Activated CD8-positive, alpha-beta memory T cell treated with anti-CD3 and anti-CD28 coated beads for 48 hours (primary cell): ENCODE results near the gene C20orf96.
"Not testable (repeated sequence)": the region's sequence is repeated elsewhere in the genome, so short reads cannot be mapped to it uniquely, and the experiment has no call there.

ENCODE experiments used
- DNase-seq, 3 experiments: peaks; one replicate each; pipeline ENCODE4 v3.0.0-alpha.2; 2020; ENCODE audit warnings: low read depth in 2 of 3, low spot score in 2 of 3

The C20orf96 gene

DNA sequence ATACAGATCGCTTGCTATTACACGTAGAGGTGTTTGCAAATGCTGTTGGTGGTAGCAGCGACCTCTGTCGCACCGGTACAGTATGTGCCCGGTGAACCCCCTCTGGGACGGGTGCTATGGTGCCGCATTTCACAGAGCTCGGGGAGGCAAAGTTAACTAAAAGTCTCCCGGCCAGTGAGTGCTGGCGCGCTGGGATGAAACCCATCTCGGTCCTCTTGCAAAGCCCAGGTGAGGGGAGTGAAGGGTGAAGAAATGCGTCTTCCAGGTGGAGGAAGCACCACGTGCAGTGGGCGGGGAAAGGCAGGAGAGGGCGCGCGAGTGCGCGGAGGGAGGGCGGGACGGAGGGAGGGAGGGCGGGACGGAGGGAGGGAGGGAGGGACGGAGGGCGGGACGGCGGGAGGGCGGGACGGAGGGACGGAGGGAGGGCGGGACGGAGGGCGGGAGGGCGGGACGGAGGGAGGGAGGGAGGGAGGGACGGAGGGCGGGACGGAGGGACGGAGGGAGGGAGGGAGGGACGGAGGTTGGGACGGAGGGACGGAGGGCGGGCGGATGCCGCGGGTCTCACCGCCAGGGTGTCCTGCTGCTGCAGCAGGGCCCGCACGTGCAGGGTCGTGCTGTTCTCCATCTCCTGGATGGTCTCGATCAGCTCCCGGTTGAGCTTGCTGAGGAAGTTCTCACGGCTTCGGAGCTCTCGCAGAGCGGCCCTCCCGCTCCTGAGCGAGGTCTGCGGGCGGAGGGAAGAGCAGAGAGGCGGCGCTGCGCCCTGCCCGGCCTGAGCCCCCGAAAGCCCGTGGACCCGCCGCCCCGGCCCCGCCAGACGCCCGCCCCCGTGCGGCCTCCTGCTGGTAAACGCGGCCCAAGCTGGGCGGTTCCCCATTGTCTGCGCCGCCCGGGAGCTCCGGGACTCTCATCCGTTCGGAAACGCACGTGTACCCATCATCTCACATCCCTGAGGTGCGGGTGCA, 11.7 kb downstream of the C20orf96 start:
- no peak for DNase-seq

DNA sequence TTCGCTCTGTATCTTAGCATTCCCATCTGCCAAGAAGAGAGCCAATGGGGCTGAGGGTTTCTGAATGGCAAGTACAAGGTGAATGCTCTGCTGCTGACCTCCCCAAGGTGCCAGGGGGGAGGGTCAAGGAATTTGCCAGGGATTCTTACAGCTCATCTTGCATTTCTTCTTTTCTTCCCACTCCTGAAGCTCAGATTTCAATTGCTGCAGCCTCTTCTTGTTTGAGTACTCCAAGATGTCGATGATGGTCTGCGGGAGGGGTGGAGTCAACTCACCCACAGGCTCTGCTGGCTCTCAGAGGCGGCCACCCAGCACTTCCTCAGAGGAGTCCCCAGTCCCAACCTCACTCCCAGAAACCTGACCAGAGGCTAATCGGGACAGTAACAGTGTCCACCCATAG, 12.4 kb downstream of the C20orf96 start:
- no peak for DNase-seq

DNA sequence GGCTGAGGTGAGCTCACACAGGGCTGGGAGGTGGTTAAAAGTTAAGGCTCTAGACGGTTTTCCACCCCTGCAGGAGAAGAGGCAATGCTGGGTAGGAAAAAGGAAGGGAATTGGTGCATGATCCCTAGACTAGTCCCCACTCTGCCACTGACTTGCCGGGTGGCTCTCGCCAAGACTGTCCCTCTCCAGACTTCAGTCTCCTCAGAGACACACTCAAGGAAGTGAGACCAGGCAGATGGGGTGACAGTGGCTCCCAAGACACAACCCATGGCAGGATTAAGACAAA, 13.1 kb downstream of the C20orf96 start:
- no peak for DNase-seq

DNA sequence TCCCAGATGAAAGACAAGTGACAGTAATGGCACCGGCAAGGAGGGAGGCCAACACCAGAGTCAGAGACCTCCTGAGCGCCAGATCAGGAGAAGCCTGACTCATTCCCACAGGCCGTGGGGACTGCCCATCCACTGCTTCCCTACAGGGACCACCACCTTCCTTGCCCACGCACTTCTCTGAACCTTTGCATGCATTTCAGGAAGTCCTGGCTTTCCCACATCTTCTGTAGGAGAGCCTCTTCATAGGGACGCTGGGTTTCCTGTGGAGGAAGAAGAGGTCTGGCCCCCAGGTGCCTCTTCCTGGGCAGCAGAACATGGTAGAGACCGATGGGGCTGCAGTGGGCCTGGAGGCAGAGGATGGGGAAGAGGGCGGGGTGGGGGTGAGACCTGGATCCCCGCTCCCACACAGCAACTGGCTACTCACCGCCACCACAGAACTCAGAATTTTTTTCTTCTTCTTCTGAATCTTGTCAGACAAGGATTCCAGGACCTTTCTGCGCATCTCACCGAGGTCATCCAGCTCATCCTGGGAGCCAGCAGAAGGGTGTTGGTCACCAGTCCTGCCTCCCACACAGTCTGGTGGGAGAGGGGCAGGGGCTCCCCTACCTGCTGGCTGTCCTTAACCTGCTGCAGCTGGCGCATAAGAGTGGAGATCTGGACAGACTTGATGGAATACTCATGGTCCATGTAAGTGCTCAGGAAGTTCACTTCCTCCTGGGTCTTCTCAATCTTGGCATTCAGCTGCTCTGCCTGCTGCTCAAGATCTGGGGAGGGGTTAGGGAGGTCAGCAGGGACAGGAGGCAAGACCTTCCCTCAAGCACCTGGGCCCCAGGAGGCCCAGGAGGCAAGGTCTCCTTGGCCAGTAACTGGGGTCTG, 13.7 kb downstream of the C20orf96 start:
- DNase-seq: no peak

DNA sequence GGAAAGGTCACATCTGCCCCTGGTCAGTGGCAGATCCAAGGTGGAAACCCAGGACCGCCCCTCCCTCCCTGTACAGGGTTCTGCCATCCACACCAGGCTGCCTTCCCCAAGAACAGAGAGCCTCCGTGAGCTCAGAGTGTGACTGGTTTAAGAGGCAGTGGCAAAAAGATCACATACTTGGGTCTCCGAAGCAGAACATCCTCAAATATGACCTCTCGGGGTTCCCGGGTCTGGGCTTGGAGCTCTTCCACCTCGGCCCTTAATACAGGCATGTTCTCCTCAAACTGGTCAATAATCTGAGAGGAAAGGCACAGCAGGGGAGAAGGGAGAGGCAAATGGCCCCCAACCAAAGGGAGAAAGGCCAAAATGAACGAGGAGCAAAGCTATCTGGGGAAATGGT, 14.8 kb downstream of the C20orf96 start:
- no peak for DNase-seq

DNA sequence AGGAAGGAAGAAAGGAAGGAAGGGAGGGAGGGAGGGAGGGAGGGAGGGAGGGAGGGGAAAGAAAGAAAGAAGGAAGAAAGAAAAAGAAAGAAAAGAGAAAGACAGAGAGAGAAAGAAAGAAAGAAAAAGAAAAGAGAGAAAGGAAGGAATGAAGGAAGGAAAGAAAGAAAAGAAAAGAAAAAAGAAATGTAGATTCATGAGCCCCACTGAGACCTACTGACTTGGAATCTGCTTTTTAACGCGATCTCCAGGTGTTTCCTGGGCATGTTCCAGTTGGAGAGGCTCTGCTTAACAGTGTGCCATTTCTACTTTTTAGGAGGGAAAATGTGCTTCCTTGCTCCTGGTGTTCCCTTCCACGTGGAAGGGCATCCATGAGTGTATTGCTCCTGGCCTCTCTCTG, 16.7 kb downstream of the C20orf96 start:
- no peak for DNase-seq

DNA sequence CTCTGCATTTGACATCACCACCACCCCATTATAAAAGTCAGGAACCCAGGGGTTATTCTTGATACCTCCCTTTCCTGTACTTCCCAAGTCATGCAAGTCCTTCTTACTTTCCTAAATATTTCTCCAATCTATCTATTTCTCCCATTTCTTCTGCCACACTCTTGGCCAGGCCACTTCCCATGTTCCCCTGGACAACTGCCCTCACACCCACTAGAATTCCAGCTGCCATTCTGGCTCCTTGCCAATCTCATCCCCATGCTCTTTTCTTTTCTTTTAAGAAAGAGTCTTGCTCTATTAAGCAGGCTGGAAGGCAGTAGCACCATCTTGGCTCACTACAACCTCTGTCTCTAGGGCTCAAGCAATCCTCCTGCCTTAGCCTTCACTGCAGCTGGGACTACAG, 17.8 kb downstream of the C20orf96 start:
- DNase-seq: no peak

DNA sequence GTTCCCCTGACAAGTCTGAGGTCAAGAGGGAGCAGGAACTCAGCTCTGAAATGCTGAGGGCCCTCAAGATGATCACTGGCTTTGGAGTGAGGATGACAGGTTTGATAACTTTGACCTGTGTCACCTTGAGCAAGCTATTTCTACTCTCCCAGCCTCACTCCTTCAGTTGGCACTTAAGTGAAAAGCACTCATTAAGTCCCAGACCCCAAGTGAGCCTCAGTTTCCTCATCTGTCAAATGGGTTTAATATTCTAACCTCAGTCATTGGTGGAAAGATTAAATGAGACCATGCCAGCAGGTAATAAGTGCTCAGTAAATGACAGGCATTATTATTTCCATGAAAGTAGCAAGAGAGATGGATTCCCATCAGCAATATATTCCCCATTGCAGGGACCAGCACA, 19.0 kb downstream of the C20orf96 start:
- no peak for DNase-seq

DNA sequence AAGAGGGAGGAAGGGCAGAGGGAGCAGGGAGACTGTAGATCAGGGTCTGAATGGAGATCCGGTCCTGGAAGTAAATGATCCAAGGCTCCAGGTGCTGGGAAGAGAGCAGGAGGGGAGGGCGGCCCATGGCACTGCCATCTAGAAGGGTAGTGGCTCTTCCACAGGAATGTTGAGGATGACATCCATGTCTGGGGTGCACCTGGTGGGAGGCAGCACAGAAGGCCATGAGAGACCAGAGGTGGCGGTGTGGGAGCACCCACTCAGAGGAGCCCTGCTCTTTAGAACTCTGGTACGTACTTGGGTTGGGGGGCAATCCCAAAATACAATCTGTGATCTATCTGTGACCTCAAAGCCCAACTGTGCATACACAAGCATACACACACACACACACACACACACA, 19.5 kb downstream of the C20orf96 start:
- DNase-seq: no peak

DNA sequence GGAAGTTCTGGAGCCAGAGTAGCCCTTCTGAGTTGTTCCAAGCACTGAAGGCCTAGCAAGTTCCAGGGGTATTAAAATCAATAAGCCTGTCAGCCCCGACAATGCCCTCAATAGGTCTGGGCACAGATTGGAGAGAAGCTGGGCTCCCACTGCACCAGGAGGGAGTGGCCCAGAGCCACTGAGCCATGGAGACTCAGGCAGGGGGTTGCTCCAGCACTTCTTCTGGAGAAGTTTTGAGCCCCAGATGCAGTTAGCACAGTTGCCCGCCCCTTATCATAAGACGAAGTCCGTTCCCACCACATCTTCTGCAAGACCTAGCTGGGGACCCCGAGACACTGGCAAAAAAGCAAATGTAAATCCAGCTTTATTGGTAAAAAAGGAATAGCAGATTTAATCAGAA, 20.0 kb downstream of the C20orf96 start:
- no peak for DNase-seq

DNA sequence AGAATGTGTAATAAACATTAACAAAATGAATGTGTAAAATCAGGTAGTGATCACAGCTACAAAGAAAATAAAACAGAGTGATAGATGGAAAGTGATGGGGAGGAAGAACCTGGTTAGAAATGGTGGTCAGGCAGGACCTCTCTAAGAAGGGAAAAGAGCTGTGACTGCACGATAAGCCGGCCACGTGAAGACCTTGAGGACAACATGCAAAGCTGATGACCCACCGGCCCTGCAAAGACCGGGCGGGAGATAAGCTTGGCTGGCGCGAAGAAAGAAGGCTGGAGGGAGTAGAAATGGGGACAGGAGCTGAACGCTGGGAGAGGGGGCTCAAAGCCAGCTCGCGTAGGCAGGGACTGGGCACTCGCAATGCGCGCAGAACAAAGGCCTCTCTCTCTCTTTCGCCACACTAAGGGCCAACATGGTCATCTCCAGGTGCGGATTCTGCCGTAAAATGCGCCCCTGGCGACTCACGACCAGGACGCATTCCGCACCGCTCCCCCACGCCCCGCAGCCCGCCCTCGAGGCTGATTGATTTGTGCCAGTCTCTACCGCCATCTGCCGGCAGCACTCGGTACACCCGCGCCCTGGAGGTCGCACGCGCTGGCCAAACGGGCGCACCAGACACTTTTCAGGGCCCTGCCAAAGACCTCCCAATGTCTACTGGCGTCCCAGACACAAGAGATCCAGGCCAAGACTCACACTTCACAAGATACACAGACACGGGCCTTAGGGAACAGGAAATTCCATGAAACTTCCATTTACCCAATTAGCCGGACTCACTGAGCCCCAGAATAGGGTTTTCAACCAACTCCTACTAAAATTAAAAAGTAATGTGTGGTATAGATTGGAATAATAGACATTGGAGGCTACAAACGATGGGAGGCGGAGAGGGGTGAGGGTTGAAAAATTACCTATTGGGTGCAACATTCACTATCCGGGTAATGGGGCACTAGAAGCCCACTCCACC, 23.7 kb downstream of the C20orf96 start:
- DNase-seq: peak; percentile 72 to 93 (median 89)

DNA sequence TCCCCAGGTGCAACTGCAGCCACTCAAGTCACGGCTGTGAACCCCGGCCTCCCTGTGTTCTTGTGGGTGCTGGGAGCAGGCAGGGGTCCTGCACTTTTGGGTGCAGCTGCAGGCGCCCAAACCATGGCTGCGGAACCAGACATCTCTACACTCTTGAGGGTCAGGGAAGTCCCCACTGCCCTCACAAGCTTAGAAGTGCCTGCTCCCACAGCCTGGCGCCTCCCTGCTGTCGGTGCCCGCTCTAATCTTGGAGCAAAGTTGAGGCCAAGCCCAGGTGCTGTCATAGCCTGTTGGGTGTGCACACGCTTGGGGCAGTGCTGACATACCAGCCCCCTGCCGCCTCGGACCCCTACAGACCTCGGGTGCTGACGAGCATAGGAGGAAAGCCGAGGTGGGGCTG, 26.8 kb downstream of the C20orf96 start:
- DNase-seq: no peak

DNA sequence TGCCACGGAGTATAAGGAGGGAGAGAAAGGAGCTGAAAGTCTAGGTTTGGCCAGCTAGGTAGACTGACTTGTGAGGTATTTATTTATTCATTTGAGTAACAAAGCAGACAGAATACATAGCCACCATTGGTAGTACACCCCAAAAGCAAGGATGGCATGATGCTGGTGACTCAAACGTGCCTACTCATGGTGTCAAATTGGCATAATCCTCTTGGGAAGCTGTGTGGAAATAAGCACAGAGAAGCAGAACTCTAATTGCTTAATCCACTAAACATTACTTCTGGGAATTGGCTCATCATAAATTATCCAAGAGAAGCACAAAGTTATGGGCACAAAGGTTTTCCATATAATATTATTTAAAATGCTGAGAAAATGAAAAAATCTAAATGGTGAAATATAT, 30.6 kb downstream of the C20orf96 start:
- no peak for DNase-seq

DNA sequence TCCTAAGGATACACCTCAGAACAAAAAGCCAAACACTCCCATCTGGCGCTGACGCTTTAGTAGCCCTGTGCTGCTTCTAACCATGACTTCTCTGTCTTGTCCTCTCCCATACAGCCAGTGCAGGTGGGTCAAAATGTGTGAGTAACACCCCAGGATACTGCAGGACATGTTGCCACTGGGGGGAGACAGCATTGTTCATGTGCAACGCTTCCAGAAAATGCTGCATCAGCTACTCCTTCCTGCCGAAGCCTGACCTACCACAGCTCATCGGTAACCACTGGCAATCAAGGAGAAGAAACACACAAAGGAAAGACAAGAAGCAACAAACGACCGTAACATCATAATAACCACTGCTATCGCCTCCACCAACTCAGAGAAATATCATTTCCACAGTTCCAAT, 31.6 kb downstream of the C20orf96 start:
- no peak for DNase-seq

DNA sequence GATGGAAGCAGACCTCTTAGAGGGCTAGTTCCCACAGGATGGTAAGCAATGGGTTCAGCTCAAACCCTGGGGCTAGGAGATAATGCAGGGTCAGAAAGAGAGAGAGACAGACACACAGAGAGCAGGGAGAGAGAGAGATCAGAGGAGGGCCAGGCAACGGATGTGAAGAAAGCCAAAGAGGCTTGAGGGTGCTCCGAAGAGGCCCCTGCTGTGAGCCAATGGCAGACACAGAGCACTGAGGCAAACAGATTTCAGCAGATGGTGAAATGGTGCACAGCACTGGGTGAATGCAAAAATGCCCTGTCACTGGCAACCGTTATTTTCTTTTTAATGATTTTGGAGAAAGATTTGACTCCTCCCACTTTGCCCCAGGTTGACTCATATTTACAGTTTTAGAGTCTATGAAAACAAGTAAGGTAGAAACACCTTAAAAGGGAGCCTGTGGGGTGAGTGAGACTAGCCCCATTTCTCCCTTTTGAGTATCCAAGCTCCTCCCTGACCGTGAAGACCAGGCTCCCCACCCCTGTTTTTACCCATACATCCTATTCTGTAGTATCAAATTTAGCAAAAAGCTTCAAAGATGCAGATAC, 32.2 kb downstream of the C20orf96 start:
- no peak for DNase-seq

DNA sequence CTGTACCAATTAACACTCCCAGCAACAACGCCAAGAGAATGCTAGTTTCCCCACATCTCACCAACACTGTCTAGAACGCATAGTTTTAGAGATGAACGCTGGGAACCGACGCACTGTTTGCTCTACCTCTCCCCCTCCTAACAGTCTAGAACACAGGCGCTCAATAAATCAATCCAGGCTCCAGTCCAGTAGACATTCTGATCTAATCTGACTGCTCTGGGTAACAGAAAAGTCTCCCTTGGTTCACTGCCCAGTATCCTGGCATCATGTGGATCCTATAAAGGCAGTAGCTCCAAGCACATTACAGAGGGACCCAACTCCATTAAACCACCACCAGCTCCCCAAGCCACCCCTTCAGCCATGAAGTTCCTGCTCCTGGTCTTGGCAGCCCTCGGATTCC, 33.1 kb downstream of the C20orf96 start, which contains the start of gene DEFB132:
TSS of gene DEFB132 (plus strand) at position 306 of the 400 bp plus-strand sequence. CDS start at position 361, 55 bp downstream.
- DNase-seq: no peak

DNA sequence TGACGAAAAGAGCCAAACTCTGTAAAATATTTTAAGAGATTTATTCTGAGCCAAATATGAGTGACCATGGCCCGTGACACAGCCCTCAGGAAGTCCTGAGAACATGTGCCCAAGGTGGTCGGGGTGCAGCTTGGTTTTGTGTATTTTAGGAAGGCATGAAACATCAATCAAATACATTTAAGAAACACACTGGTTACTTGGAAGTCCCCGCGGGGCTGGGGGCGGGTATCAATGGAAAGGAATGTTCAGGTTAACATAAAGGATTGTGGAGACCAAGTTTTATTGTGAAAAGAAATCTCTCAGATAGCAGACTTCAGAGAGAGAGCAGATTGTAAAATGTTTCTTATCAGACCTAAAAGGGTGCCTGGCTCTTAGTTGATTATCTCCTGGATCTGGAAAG, 37.1 kb downstream of the C20orf96 start:
- DNase-seq: not testable (repeated sequence)

DNA sequence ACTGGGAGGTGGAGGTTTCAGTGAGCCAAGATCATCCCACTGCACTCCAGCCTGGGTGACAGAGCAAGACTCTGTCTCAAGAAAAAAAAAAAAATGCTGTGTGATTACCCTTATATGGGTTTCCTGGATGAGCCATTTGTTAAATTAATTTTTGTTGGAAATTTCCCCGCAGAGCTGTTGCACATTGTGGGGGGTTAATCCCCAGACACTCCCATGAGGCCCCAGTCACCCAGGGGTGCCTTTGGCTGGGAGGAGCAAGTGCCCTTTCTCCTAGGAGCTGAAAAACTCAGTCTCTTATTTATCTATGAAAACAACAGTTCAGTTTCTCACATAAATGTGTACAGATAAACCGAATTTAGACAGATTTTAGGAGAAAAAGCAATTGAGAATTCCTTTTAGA, 37.7 kb downstream of the C20orf96 start:
- no peak for DNase-seq

DNA sequence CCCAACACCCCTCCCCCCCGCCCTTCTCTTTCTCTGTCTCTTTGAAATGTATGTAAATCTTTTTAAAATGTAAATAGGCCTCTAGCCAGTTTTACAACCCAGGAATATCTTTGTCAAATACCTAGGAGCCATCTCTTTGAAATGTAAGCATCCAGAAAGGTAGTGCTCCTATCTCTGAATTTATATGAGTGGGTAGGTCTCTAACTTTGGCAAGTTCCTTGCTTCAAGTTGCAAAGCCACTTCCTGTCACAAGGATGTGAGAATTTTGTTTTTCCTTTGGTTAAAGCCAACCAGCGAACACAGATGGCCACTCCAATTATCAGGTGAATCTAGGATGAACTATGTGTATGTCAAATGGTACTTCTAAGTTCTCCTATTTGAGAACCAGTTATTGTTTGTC, 39.2 kb downstream of the C20orf96 start:
- DNase-seq: no peak

DNA sequence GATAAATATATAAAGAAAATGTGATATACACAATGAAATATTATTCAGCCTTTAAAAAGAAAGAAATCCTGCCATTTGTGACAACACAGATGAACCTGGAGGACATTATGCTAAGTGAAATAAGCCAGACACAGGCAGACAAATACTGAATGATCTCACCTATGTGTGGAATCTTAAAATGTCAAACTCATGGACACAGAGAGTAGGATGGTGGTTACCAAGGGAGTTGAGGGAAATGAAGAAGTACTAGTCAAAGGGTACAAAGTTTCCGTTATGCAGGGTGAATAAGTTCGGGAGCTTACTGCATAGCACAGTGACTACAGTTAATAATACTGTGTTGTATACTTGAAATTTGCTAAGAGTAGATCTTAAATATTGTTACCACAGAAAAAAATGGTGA, 47.6 kb downstream of the C20orf96 start:
- no peak for DNase-seq

DNA sequence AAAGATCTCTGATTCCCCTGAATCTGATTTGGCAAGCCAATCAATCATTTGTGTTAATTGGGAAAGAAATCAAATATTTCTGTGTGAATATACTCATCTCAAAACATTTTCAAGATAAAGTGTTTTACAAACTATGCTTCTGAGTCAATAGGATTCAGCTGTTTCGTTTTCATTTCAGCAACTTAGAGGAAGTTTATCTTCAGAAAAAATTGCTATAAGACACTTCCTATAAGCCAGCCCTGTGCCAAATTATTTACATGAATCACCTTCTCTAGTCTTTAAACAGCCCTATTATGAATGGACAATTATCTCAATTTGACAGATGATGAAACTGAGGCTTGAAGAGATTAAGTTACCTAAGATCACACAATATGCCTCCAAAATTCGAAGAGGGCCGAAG, 52.6 kb downstream of the C20orf96 start:
- no peak for DNase-seq
